H1 (cell line): ENCODE results near the gene CCDC30. TPM values are rescaled to one million over a fixed set of nuclear protein-coding genes. Genes with fewer than 3 reads are reported as not detected.

ENCODE experiments used
- FOSL1 ChIP-seq: IDR thresholded peaks from 2 replicates; pipeline ENCODE4 v1.6.1; 2011; ENCODE audit warnings: mild to moderate bottlenecking, low read depth, low read length, moderate library complexity; ENCODE audit not compliant: insufficient read depth
- HDAC6 ChIP-seq: IDR thresholded peaks from one replicate; pipeline ENCODE4 v1.7.1; 2012; ENCODE audit warnings: low read depth, mild to moderate bottlenecking, inconsistent platforms, low read length, moderate library complexity
- POLR2A ChIP-seq, 2 experiments: IDR thresholded peaks; 1 replicate in 1 of 2; 2 replicates in 1 of 2; pipeline ENCODE4 v1.6.1; 2011; ENCODE audit warnings: low read depth in 2 of 2, low read length in 2 of 2, mild to moderate bottlenecking in 2 of 2; ENCODE audit errors: control extremely low read depth in 1 of 2
- RBBP5 ChIP-seq: IDR thresholded peaks from 2 replicates; pipeline ENCODE4 v1.7.1; 2012; ENCODE audit warnings: low read depth, mild to moderate bottlenecking, inconsistent platforms, low read length, moderate library complexity, borderline replicate concordance
- RNF2 ChIP-seq: fragments of 200-900, 300-1000 bp; sonication (generic); IDR thresholded peaks from 2 replicates; pipeline ENCODE4 v1.7.1; 2016; ENCODE audit warnings: borderline replicate concordance, low read depth, mild to moderate bottlenecking, antibody characterized with exemption, low read length; ENCODE audit not compliant: poor library complexity, severe bottlenecking; ENCODE audit errors: missing control alignments
- polyA plus RNA-seq, 7 experiments: library from polyadenylated mRNA; depleted of rRNA in 3 of 7; stranded (reverse) in 5 of 7; unstranded in 2 of 7; fragments of >200 nt in 5 of 7; fragments of 200-250 nt in 2 of 7; gene quantifications; 1 replicate in 5 of 7; 2 replicates in 1 of 7; 4 replicates in 1 of 7; pipeline versions ENCODE4 v1.2.1 to v1.2.3, GENCODE V29; 2011 to 2013; ENCODE audit warnings: missing spikeins in 2 of 7, mixed read lengths in 2 of 7
- total RNA-seq: library from RNA; stranded (reverse); fragmentation: NEBNext Ultra II Directional; extraction: Animal tissue kit (Norgen Biotek cat#: 25700); gene quantifications from 2 replicates; pipeline ENCODE4 v1.2.1, GENCODE V29; 2021

Gene CCDC30
- total and polyA plus RNA-seq, 2 of the 8 experiments (the other 6 are each of a cell fraction or from before 2014, with no cell fraction given), result 0.60 to 1.8 TPM

GRCh38 chr1:42454403-42454802, 8.7 kb upstream of the CCDC30 start (continued):
- TF ChIP-seq HDAC6, result no peak
- no peak for TF ChIP-seq RNF2
- no peak for TF ChIP-seq POLR2A (IDR thresholded peaks at IDR 0.05; ENCODE audit: control extremely low read depth in 1 of 2, low read depth in 2 of 2, low read length in 2 of 2)
- TF ChIP-seq FOSL1, result no peak
- TF ChIP-seq RBBP5, result no peak
- TF ChIP-seq, all 59 proteins: peak for 0
